GM12872 (cell line): ENCODE measurements around the gene C17orf113.

Experiments used
- TF ChIP-seq, protein P1 (sequence below): IDR thresholded peaks from 3 replicates; pipeline ENCODE4 v1.5.1; 2011; ENCODE audit warnings: low read depth, mild to moderate bottlenecking, low read length, moderate library complexity; ENCODE audit not compliant: insufficient read depth

C17orf113 gene

DNA sequence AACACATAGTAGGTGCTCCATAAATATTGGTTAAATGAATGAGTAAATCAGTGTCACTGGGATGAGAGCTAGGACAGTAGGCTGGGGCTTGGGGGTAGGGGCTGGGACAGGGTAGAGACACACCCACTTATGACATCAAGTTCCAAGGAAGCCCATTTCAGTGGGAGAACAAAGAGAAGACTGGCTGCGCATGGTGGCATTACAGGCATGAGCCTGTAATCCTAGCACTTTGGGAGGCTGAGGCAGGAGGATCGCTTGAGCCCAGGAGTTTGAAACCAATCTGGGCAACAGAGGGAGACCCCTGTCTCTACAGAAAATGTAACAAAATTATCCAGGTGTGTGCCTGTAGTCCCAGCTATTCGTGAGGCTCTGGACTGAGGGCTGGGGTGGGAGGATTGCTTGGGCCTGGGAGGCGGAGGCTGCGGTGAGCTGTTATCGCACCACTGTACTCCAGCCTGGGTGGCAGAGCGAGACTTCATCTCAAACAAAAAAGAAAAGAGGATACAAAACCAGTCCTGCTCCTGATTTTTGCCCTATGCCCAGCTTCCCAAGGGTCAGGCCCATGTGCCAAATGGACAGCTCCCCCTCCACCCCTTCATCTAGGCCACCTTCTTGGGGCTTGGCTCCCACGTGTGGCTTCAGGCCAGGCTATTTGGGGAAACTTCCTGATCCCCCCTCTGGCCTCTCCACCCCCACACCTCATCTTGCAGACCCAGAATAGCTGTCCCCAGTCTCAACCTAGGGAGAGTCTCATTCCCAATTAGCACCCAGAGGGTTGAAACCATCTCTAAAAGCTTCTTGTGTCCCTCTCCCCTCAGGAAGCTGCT, 40.8 kb upstream of the C17orf113 start:
- TF ChIP-seq, protein P1, sequence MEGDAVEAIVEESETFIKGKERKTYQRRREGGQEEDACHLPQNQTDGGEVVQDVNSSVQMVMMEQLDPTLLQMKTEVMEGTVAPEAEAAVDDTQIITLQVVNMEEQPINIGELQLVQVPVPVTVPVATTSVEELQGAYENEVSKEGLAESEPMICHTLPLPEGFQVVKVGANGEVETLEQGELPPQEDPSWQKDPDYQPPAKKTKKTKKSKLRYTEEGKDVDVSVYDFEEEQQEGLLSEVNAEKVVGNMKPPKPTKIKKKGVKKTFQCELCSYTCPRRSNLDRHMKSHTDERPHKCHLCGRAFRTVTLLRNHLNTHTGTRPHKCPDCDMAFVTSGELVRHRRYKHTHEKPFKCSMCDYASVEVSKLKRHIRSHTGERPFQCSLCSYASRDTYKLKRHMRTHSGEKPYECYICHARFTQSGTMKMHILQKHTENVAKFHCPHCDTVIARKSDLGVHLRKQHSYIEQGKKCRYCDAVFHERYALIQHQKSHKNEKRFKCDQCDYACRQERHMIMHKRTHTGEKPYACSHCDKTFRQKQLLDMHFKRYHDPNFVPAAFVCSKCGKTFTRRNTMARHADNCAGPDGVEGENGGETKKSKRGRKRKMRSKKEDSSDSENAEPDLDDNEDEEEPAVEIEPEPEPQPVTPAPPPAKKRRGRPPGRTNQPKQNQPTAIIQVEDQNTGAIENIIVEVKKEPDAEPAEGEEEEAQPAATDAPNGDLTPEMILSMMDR, result no peak

DNA sequence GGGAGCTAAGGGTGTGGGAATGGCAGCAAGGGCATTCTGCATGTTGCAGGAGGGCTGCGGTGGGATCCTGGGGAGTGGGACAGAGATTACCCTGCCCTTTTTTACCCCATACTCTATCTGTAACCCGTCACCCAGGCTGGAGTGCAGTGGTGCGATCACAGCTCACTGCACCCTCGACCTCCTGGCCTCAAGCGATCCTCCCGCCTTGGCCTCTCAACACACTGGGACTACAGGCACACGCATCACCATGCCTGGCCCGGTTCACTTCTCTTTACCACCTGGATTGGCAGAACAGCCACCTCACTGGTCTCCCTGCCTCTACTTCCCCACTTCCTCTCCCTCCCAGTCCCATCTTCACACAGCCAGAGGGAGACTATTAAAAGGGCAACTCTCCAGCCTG, 38.3 kb upstream of the C17orf113 start:
- TF ChIP-seq, protein P1, result no peak

DNA sequence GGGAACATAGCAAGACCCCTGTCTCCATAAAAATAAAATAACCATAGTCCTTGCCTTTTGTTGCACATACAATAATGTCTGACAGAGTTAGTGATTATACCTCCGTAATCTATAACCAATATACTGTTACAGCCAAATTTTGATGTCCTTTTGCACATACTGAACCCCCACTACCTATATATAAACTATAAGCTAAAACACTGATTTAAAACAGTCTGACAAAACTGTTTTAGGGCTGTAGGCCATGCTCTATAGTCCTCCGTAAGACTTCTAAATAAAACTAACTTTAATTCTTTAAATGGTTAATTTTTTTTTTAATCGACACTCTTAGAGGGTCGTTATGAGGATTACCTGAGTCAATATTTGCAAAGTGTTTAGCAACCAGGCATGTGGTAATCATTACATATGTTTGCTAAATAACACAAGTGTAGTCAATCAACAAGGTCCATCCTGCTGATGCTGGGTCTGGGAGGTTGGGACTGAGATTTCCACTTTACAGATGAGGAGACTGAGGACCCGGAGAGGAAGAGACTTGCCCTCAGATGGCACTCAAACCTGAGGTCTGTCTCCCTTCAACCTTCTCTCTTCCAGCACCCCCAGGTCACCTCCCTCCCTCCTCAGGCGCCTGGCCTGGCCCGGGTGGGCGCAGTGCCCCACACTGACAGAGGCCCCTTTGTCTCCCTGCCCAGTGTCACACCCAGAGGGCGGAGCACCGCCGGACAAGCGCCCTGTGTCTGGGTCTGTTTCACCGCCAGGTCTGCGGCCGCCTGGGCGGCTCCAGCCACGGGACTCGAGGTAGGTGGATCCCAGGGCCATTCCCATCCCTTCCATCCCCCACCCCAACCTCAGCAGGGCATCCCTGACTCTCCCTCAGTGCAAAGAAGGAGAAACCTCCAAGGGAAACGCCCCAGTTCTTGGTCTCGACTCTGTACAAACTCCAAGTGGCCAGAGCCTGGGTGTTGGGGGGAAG, 37.6 kb upstream of the C17orf113 start:
- TF ChIP-seq, protein P1, result no peak

DNA sequence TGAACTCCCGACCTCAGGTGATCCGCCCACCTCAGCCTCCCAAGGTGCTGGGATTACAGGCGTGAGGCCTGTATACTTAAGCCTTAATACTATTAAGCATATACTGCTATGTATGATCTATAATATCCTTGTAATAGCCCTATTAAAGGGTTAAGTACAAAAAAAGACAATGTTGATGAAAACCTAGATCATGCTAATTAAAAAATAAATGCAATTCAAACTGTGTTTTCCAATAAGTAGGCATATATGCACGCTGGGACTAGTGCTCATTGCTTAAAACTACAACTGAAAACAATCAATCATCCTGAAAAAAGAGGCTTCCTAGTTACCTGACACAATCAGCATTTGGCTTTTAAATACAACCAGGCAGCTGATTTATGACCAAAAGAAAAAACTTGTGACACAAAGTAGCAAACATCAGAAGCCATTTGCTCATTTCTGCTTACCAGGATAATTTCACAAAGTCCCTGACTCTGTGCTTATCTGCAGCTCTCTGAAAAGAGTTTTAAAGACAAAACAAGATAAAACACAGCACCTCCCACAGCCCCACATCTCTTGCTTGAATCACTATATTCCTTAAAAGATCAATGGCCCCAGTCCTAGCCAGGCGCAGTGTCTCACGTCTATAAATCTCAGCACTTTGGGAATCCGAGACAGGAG, 36.8 kb upstream of the C17orf113 start:
- TF ChIP-seq, protein P1, result no peak

DNA sequence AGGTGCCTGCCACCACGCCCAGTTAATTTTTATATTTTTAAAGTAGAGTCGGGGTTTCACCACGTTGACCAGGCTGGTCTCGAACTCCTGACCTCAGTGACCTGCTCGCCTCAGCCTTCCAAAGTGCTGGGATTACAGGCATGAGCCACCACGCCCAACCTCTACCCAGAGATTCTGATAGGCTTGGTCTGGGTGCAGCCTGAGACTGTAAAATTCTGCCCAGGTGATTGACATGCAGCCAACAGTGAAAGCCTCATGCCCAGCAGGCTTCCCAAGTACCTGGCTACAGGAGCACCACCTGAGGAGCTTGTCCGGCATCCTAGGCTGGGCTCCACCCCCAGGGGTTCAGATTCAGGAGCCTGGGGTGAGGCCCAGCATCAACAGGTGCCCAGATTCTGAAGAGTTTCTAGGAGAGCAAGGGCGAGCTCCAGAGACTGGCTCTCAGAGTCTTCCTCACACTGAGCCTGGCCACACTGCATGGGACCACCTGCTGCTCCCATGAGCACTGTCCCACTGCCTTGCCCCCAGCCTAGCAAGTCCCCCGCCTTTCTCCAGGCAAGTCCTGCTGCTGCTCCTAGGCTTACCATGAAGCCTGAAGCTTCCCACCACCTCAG, 31.2 kb upstream of the C17orf113 start:
- TF ChIP-seq, protein P1, result no peak

DNA sequence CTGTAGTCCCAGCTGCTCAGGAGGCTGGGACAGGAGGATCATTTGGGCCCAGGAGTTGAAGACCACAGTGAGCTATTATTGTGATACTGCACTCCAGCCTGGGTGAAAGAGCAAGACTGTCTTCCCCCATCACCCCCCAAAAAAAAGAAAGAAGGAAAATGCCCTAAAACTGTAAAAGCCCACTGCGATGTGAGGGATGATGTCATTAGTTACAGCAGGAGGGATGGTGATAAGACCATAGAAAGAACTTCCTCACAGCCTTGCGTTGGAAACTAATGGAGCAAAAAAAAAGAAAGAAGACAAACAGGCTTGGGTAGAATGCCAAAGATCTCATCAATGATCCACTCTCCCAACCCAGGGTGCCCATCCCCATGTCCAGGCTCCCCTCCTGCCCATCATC, 29.1 kb upstream of the C17orf113 start:
- TF ChIP-seq, protein P1, result no peak
